ENCODE results near the gene SUMO3. TPM values are rescaled to one million over a fixed set of nuclear protein-coding genes. Genes with fewer than 3 reads are reported as not detected.

The SUMO3 gene
- total and polyA plus RNA-seq, 2 donors (not counting 3 experiments of a cell fraction or from before 2014, with no cell fraction given), result 102 to 123 TPM

DNA sequence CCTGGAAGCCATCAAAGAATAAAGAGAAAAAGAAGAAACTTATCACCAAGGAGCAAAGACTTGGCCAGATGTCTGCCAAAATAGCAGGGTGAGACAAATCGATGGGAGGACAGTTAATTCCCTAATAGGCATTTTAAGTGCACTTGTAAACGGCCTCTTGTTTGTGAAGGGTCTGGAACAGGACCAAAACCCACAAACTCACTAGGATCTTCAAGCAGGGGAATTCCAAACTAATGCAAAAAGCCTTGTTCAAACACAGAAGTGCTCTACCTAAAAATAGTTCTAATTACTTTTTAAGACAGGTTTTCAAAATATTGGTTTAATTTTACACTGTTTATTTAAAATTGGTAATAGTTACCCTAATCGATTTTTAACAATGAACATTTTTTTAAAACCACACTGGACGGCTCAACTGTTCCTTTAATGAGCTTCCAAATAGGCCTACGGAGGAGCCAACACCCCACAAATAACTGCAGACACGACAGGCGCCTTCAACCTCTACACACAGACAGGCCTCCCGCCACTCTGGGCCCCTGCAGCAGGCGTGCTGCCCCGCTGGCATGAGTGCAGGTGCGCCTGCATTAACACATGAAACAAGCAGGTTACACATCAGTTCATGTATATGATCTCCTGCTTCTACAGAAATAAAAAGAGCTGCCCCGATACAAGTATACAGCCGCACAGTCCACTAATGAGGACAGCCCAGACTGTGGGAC lies 32.1 kb downstream of the SUMO3 start:
- peaks cover 0 to 4% of the 10 kb centered on the region in 2 experiments for H3K36me3 ChIP-seq (ENCODE audit: control insufficient read depth in 2 of 2, extremely low read depth in 1 of 2, insufficient read depth in 2 of 2, low read length in 2 of 2)
- no peak overlapping the region for H3K4me2 ChIP-seq (ENCODE audit: insufficient read depth, low read length)
- no peak overlapping the region for H3K4me3 ChIP-seq (replicated peaks in 1 of 3; ENCODE audit: insufficient read depth in 1 of 3, low read depth in 1 of 3, low read length in 3 of 3)
- no peak overlapping the region for H3K9ac ChIP-seq (replicated peaks; ENCODE audit: extremely low read depth, insufficient read depth, low read length)
- no peak overlapping the region for H2AFZ ChIP-seq (ENCODE audit: low read depth, low read length)
- CTCF ChIA-PET, result no interaction called here
- no peaks in the 10 kb centered on the region for H4K20me1 ChIP-seq (replicated peaks; ENCODE audit: control insufficient read depth, extremely low read depth, insufficient read depth, low read length)
- DNase-seq (ENCODE audit: low read depth, low spot score) (no peak), FAIRE-seq (no peak)
- POLR2A ChIA-PET, result no interaction called here
- H3K27me3 ChIP-seq (ENCODE audit: control insufficient read depth in 2 of 2, insufficient read depth in 2 of 2, low read length in 2 of 2), result no peaks in the 10 kb centered on the region
- H3K27ac ChIP-seq (ENCODE audit: insufficient read depth, low read depth, low read length), result no peak overlapping the region
- no peaks in the 10 kb centered on the region for H3K9me1 ChIP-seq (replicated peaks; ENCODE audit: control insufficient read depth, extremely low read depth, insufficient read depth, low read length)
- H3K9me3 ChIP-seq (replicated peaks; ENCODE audit: control insufficient read depth, insufficient read depth, low read length), result no peaks in the 10 kb centered on the region
- TF ChIP-seq POLR2AphosphoS5 (IDR thresholded peaks at IDR 0.05; ENCODE audit: insufficient read depth, low read depth, low read length), result no peak
- TF ChIP-seq FOS (IDR thresholded peaks at IDR 0.05; ENCODE audit: borderline replicate concordance, insufficient read depth, low read length), result no peak
- H3K4me1 ChIP-seq (ENCODE audit: control insufficient read depth, extremely low read depth, insufficient read depth, low read length), result no peaks in the 10 kb centered on the region
- dilution Hi-C loops (cut with MboI; ENCODE audit: extremely low pct_ligation_motif_present, low sequenced_read_pairs), result no loop called here
- intact Hi-C loops (cut with micrococcal nuclease), result no loop called here
- no TSS peak for BruUV-seq (replicated peaks)
- H3K79me2 ChIP-seq (ENCODE audit: control insufficient read depth, insufficient read depth, low read length), result peaks cover 69% of the 10 kb centered on the region

DNA sequence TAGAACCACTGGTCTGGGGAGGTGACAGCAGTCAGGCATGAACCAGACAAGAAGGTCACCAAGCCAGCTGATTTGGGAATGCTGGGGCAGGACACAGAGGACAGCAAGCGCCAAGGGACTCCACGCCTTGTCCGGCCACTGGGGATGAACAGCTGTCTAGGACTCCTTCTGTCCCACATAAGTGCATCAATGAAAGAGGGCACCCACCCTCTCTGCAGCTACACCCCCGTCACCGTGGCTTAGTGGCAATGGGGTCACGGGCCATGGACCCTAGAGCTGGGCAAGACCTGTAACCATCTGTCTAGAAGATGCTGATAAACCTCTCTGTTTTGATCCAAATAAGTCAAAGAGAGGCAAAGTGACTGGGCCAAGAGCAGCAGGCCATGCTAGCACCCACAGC lies 33.1 kb downstream of the SUMO3 start:
- H3K9me3 ChIP-seq (replicated peaks; ENCODE audit: control insufficient read depth, insufficient read depth, low read length), result no peaks in the 10 kb centered on the region
- ChIA-PET POLR2A (no interaction called here), CTCF (interaction anchor here (4.9 kb wide), 1 partner anchor 9 kb away, joined by 27 read pairs; no protein-coding TSS in a partner anchor)
- H3K9ac ChIP-seq (replicated peaks; ENCODE audit: extremely low read depth, insufficient read depth, low read length), result no peak overlapping the region
- H3K4me2 ChIP-seq (ENCODE audit: insufficient read depth, low read length), result no peak overlapping the region
- H3K79me2 ChIP-seq (ENCODE audit: control insufficient read depth, insufficient read depth, low read length), result peaks cover 63% of the 10 kb centered on the region
- H3K4me3 ChIP-seq (replicated peaks in 1 of 3; ENCODE audit: insufficient read depth in 1 of 3, low read depth in 1 of 3, low read length in 3 of 3), result no peak overlapping the region
- dilution Hi-C loops (cut with MboI; ENCODE audit: extremely low pct_ligation_motif_present, low sequenced_read_pairs) (no loop called here), intact Hi-C loops (cut with micrococcal nuclease) (no loop called here)
- H3K4me1 ChIP-seq (ENCODE audit: control insufficient read depth, extremely low read depth, insufficient read depth, low read length), result no peaks in the 10 kb centered on the region
- H3K9me1 ChIP-seq (replicated peaks; ENCODE audit: control insufficient read depth, extremely low read depth, insufficient read depth, low read length), result no peaks in the 10 kb centered on the region
- no peak overlapping the region for H3K27ac ChIP-seq (ENCODE audit: insufficient read depth, low read depth, low read length)
- no peaks in the 10 kb centered on the region for H3K27me3 ChIP-seq (ENCODE audit: control insufficient read depth in 2 of 2, insufficient read depth in 2 of 2, low read length in 2 of 2)
- no peak overlapping the region for H2AFZ ChIP-seq (ENCODE audit: low read depth, low read length)
- FAIRE-seq, result no peak
- no TSS peak for BruUV-seq (replicated peaks)
- H4K20me1 ChIP-seq (replicated peaks; ENCODE audit: control insufficient read depth, extremely low read depth, insufficient read depth, low read length), result no peaks in the 10 kb centered on the region
- TF ChIP-seq FOS (IDR thresholded peaks at IDR 0.05; ENCODE audit: borderline replicate concordance, insufficient read depth, low read length) (no peak), GATA2 (IDR thresholded peaks at IDR 0.05; ENCODE audit: insufficient read depth, insufficient read length, low read depth, low read length) (no peak), JUN (IDR thresholded peaks at IDR 0.05; ENCODE audit: borderline replicate concordance, insufficient read depth, insufficient read length, low read depth) (no peak), POLR2AphosphoS5 (IDR thresholded peaks at IDR 0.05; ENCODE audit: insufficient read depth, low read depth, low read length) (no peak), EZH2 (IDR thresholded peaks at IDR 0.05; ENCODE audit: borderline replicate concordance, low read depth, low read length, severe bottlenecking) (no peak), MYC (IDR thresholded peaks at IDR 0.05; ENCODE audit: low read depth, low read length) (no peak), POLR2A (IDR thresholded peaks at IDR 0.05; ENCODE audit: low read depth, low read length) (no peak)
- TF ChIP-seq, protein P1, sequence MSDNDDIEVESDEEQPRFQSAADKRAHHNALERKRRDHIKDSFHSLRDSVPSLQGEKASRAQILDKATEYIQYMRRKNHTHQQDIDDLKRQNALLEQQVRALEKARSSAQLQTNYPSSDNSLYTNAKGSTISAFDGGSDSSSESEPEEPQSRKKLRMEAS (IDR thresholded peaks at IDR 0.05; ENCODE audit: insufficient read depth, insufficient read length), result no peak
- TF ChIP-seq, protein P2, sequence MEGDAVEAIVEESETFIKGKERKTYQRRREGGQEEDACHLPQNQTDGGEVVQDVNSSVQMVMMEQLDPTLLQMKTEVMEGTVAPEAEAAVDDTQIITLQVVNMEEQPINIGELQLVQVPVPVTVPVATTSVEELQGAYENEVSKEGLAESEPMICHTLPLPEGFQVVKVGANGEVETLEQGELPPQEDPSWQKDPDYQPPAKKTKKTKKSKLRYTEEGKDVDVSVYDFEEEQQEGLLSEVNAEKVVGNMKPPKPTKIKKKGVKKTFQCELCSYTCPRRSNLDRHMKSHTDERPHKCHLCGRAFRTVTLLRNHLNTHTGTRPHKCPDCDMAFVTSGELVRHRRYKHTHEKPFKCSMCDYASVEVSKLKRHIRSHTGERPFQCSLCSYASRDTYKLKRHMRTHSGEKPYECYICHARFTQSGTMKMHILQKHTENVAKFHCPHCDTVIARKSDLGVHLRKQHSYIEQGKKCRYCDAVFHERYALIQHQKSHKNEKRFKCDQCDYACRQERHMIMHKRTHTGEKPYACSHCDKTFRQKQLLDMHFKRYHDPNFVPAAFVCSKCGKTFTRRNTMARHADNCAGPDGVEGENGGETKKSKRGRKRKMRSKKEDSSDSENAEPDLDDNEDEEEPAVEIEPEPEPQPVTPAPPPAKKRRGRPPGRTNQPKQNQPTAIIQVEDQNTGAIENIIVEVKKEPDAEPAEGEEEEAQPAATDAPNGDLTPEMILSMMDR (IDR thresholded peaks at IDR 0.05; ENCODE audit: extremely low read depth in 1 of 2, insufficient read depth in 1 of 2, low read depth in 1 of 2, low read length in 2 of 2), result no peak
- no peak for DNase-seq (ENCODE audit: low read depth, low spot score)
- H3K36me3 ChIP-seq (ENCODE audit: control insufficient read depth in 2 of 2, extremely low read depth in 1 of 2, insufficient read depth in 2 of 2, low read length in 2 of 2), result peaks cover 2 to 4% of the 10 kb centered on the region in 2 experiments

All from endothelial cell of umbilical vein (primary cell).